GM04503 (cell line): ENCODE measurements around the gene PRTN3.

ENCODE experiments used
- DNase-seq: peaks from one replicate; pipeline ENCODE4 v3.0.0-alpha.2; 2012; ENCODE audit warnings: low read depth

The PRTN3 gene

DNA sequence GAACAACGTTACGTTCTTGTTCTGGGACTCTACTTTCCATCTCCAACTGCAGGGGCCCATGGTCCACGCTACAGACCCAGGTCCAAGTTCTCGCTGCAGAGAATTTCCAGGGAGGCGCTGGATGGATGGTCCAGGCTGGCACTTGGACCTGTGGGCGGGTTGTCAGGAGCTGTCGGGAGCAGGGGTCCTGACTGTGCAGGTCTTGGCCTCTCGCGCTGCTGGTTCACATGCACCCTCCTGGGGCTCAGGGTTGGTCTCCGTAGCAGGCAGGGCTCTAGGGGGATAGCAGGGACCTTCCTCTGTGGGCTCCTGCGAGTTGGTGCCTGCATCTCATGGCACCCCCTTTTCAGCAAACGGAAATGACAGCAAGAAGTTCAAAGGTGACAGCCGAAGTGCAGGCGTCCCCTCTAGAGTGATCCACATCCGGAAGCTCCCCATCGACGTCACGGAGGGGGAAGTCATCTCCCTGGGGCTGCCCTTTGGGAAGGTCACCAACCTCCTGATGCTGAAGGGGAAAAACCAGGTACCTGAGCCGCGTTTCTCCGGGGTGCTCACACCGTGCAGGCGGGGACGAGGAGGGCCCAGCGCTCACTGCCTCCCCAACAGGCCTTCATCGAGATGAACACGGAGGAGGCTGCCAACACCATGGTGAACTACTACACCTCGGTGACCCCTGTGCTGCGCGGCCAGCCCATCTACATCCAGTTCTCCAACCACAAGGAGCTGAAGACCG lies 36.9 kb upstream of the PRTN3 start:
- no peak for DNase-seq

DNA sequence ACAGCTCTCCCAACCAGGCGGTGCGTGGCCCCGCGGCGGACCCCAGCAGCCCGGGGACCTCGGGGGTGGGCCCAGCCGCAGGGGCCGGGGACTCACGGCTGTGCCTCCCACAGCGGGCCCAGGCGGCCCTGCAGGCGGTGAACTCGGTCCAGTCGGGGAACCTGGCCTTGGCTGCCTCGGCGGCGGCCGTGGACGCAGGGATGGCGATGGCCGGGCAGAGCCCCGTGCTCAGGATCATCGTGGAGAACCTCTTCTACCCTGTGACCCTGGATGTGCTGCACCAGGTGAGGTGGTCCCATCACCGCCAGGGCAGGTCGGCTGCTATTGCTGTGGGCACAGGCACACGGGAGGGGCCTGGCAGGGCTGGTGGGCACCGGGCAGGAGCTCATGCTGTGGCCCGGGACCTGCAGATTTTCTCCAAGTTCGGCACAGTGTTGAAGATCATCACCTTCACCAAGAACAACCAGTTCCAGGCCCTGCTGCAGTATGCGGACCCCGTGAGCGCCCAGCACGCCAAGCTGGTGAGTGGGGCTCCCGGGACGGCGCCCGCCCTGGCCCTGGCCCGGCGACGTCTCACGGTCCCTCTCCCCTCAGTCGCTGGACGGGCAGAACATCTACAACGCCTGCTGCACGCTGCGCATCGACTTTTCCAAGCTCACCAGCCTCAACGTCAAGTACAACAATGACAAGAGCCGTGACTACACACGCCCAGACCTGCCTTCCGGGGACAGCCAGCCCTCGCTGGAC lies 36.2 kb upstream of the PRTN3 start:
- no peak for DNase-seq

DNA sequence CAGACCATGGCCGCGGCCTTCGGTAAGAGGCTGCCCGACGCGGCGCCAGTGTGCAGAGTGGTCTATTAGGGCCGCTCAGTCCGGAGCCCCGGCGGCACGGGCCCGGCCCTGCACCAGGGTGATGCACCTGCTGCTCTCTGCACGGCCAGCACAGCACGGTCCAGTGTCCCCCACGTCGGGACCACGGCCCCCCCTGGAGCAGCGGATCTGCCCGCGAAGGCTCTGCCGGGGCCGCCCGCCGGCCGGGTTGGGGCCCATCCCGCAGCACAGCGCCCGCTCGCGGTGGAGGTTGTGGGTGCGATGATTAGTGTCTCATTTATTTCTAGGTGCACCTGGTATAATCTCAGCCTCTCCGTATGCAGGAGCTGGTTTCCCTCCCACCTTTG lies 35.6 kb upstream of the PRTN3 start:
- DNase-seq, result no peak

GRCh38 chr19:805600-806550 lies 34.9 kb upstream of the PRTN3 start:
- DNase-seq, result no peak

DNA sequence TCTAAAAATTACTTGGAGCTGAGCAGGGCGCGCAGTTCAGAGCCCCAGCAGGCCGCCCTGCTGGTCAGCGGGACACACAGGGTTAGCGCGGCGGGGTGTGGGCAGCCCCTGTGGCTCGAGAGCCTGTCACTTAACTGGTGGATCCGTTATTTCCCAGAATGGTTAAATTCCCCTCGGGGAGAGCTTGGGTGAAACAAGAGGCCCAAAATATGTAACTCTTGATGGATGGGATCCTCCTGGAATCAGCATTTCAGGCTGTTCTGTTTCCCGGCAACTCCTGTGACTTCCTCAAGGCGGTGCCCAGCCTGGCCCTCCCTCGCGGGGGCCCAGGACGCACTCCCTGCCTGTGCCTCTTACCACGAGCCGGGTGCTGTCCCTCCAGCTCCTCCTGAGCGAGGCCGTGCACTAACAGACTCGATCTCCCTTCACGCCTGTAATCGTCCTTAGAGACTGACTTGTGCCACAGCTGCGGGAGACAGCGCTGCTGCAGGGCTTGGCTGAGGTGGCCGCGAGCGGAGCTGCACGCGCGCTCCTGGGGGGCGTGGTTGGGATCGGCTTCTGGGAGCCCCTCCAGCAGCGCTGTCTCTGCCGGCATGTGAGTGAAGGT lies 33.9 kb upstream of the PRTN3 start:
- no peak for DNase-seq

DNA sequence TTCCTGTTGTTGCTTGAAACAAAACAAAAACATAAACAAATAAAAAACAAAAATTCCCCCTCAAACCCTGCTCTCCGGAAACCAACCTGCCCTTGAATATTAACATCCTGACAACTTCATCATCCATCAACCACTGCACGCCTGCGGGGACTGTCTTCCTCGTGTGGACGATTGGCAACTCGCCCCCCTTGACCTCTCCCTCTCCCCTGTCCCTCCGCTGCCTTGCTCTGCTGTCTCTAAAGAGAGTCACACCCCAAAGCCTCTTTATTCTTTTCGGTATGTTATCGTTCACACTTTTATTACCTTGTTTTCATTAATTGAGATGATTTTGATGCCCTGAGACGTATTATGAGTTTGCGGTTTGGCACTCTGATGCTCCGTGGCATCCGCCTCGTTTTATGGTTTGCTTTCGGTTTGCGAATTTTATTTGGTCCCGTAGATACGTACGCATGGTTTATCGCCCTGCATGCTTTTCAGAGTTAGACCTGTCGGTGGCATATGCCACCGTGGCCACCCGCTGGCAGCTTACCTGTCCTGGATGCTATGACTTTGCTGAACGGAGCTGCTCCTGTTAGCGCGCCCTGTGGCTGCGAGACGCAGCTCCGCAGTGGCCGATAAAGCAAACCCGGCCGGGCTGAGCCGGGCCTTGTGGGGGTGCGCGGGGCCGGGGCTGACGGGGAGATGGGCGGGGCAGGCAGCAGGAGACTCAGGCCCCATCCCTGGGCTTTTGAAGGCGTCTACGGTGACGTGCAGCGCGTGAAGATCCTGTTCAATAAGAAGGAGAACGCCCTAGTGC lies 33.0 kb upstream of the PRTN3 start:
- DNase-seq, result no peak

DNA sequence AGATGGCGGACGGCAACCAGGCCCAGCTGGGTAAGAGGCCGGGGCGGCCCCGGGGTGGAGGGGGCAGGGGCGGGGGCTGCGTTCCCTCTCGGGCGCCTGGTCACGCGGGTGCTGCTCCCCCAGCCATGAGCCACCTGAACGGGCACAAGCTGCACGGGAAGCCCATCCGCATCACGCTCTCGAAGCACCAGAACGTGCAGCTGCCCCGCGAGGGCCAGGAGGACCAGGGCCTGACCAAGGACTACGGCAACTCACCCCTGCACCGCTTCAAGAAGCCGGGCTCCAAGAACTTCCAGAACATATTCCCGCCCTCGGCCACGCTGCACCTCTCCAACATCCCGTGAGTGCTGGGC lies 32.4 kb upstream of the PRTN3 start:
- no peak for DNase-seq

GRCh38 chr19:810077-810855 lies 30.5 kb upstream of the PRTN3 start:
- no peak for DNase-seq

DNA sequence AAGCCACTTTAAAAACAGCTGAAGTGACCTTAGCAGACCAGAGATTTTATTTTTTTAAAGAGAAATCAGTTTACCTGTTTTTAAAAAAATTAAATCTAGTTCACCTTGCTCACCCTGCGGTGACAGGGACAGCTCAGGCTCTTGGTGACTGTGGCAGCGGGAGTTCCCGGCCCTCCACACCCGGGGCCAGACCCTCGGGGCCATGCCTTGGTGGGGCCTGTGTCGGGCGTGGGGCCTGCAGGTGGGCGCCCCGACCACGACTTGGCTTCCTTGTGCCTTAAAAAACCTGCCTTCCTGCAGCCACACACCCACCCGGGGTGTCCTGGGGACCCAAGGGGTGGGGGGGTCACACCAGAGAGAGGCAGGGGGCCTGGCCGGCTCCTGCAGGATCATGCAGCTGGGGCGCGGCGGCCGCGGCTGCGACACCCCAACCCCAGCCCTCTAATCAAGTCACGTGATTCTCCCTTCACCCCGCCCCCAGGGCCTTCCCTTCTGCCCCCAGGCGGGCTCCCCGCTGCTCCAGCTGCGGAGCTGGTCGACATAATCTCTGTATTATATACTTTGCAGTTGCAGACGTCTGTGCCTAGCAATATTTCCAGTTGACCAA lies 29.8 kb upstream of the PRTN3 start:
- no peak for DNase-seq

DNA sequence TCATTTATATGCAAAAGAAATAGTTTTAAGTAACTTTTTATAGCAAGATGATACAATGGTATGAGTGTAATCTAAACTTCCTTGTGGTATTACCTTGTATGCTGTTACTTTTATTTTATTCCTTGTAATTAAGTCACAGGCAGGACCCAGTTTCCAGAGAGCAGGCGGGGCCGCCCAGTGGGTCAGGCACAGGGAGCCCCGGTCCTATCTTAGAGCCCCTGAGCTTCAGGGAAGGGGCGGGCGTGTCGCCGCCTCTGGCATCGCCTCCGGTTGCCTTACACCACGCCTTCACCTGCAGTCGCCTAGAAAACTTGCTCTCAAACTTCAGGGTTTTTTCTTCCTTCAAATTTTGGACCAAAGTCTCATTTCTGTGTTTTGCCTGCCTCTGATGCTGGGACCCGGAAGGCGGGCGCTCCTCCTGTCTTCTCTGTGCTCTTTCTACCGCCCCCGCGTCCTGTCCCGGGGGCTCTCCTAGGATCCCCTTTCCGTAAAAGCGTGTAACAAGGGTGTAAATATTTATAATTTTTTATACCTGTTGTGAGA lies 29.2 kb upstream of the PRTN3 start:
- no peak for DNase-seq

DNA sequence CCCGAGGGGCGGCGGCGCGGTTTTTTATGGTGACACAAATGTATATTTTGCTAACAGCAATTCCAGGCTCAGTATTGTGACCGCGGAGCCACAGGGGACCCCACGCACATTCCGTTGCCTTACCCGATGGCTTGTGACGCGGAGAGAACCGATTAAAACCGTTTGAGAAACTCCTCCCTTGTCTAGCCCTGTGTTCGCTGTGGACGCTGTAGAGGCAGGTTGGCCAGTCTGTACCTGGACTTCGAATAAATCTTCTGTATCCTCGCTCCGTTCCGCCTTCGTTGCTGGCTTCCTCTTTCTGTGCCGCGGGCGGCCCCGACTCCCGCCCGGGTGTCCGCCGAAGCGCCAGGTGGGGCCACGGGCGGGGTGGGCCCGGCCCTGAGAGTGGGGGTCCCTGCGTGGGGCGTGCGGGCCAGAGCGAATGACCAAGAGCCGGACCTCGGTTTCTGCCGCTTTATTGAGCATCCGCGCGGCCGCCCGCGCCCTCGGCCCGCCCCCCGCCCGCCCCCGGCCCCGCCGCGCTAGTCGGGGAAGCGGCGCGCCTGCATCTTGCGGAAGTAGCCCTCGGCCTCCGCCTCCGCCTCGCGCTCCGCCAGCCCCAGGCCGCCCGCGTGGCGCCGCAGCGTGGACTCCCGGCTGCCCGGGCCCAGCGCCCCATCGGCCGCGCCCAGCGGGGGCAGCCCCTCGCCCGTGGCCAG lies 28.6 kb upstream of the PRTN3 start:
- no peak for DNase-seq

DNA sequence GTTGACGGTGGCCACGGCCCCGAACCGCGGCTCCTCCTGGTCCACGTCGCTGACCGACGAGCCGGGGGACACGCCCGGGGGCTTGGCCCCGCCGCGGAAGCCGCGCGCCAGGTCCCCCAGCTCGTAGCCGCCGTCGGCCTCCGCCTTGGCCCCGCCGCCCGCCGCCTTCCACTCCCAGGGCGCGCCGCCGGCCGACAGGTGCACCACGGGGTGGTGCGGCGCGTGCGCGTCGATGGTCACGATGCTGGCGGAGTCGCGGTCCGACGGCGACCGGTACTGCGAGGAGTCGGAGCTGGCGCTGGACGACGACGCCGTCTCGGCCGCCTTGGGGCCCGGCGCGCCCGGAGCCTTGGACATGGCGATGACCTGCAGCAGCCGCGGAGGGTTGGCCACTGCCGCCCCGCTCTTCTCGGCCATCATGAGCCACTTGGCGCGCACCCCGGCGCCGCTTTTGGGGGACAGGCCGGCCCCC lies 28.0 kb upstream of the PRTN3 start:
- no peak for DNase-seq

DNA sequence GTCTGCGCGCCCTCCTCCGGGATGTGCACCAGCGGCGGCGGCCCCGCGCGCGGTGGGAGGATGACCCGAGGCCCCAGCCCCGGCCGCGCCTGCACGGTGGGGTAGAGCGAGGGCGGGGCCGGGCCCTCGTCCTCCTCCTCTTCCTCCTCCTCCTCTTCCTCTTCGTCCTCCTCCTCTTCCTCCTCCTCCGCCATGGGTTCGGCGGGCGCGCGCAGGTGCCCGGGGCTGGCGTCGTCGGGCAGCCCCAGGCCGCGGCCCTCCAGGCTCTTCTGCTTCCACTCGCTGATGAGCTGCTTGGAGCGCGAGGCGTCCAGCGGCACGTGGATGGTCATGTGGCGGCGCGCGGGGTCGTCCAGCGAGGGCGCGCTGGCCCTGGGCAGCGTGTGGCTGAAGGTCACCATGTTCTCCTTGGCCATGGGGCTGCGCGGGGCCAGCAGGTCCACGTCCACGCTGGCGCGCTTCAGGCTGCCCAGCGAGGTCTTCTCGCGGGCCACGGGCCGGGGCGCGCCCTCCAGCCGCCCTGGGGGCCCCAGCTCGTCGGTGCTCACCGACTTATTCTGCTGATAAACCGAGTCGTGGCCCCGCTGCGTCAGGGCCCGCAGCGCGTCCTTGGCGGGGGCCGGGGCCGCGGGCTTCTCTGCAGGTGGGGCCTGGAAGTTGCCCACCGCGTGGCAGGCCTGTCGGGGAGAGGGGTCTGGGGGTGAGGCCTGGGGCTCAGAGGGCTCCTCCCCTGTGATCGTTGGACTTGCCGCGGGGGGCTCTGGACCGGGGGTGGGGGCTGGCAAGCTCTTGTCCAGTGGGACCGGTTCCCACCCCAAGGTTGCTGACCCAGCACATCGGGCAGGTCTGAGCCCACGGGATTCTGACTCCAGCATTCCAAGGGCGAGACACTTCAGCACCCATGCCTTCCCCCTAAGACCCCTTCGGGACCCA lies 27.3 kb upstream of the PRTN3 start:
- no peak for DNase-seq

DNA sequence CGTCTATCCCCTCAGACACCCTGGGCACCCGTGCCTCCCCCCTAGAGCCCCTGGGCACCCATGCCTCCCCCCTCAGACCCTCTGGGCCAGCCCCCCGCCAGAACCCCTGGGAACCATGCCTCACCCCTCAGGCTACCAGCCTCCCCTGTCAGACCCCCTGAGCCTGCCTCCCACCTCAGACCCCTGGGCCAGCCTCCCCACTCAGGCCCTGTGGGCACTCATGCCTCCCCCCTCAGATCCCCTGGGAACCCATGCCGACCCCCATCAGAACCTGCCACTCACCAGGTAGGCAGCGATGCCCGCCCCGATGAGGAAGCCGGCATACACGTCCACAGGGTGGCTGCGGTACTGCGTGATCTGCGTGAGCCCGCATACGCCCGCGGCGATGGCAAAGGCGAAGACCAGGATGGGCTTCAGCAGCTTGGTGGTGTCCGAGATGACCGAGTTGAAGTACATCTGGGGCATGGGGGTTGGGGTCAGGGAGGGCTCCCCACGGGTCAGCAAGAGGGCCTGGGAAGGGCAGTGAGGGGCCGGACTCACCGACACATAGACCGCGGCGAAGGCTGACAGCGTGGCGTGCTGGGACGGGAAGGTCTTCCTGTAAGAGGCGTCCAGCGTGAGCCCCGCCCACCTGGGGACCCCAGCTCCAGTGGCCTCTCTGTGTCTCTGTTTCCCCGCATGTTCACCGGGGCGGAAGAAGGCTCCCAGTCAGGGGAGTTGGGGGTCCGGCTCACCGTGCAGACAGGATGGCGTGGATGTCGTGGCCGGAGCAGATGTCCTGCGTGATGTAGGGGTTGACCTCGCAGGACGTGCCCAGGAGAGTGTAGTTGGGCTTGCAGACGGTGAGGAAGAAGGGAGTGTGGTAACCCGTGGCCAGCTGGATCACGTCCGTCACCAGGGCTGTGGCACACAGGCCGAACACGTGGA lies 26.4 kb upstream of the PRTN3 start:
- DNase-seq, result no peak

DNA sequence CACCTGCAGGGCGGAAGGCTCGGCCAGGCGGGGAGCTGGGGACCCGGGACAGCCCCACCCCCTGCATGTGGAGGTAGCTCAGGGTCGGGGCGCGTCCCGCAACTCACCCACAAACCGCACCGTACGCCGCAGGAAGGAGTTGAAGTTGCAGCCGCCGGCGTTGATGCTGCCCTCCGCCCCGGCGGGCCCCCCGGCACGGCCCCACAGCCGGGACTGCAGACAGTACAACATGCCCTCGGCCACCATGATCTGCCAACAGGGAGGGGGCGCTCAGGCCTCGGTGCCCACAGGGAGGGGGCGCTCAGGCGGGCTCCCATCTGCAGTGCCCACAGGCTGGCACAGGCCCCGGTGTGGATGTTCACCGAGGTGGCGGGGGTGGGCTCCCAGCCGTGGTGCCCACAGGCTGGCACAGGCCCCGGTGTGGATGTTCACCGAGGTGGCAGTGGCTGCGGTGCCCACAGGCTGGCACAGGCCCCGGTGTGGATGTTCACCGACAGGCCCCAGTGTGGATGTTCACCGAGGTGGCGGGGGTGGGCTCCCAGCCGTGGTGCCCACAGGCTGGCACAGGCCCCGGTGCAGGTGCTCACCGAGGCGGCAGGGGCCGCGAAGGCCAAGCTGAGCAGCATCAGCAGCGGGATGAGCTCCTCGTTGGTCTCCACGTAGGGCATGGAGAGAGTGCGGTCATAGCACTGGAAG lies 25.6 kb upstream of the PRTN3 start:
- DNase-seq, result no peak

GRCh38 chr19:815775-816499 lies 24.9 kb upstream of the PRTN3 start:
- DNase-seq, result no peak
